ENCODE data around the gene VGLL4. TPM values are rescaled to one million over a fixed set of nuclear protein-coding genes. Genes with fewer than 3 reads are reported as not detected.
A peak's percentile ranks its signal among the peaks of the same experiment; 100 is the strongest.

The VGLL4 gene
- total RNA-seq, 1 donor, result 94.2 TPM

DNA sequence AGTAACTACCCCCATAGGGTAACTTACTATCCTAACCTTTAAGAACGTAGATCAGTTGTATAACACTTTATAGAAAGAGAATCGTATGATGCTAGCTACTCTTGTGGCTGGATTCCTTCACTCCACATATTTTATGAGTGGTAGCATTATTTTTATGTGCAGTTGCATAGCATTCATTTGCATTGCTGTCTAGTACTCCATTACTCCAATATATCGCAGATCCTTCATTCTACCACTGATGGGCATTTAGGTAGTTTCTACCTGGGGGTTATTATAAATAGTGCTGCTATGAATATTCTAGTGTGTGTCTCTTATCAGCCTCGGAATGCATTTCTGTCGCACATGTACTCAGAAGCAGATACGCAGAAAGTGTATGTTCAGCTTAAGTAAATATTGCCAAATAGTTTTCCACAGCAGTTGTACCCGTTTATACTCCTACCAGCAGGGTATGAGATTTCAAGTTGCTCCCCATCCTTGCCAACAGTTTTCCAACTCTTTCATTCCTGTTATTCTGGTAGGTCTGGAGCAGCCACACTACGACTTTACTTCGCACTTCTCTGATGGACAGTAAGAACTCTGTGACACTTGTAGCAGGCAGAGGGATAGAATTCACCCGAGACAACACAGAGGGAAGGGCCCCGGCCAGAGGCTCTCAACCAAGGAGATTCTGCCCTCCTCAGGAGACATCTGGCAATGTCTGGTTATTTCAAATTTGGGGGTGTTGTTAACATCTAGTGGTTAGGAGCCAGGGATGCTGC, 9.8 kb upstream of the VGLL4 start:
- DNase-seq (ENCODE audit: low read depth), result no peak
- TF ChIP-seq, protein P1, sequence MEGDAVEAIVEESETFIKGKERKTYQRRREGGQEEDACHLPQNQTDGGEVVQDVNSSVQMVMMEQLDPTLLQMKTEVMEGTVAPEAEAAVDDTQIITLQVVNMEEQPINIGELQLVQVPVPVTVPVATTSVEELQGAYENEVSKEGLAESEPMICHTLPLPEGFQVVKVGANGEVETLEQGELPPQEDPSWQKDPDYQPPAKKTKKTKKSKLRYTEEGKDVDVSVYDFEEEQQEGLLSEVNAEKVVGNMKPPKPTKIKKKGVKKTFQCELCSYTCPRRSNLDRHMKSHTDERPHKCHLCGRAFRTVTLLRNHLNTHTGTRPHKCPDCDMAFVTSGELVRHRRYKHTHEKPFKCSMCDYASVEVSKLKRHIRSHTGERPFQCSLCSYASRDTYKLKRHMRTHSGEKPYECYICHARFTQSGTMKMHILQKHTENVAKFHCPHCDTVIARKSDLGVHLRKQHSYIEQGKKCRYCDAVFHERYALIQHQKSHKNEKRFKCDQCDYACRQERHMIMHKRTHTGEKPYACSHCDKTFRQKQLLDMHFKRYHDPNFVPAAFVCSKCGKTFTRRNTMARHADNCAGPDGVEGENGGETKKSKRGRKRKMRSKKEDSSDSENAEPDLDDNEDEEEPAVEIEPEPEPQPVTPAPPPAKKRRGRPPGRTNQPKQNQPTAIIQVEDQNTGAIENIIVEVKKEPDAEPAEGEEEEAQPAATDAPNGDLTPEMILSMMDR (IDR thresholded peaks at IDR 0.05; ENCODE audit: insufficient read depth, low read length), result peak; percentile 22
- H3K4me3 ChIP-seq (ENCODE audit: low read depth, low read length), result no peak overlapping the region

DNA sequence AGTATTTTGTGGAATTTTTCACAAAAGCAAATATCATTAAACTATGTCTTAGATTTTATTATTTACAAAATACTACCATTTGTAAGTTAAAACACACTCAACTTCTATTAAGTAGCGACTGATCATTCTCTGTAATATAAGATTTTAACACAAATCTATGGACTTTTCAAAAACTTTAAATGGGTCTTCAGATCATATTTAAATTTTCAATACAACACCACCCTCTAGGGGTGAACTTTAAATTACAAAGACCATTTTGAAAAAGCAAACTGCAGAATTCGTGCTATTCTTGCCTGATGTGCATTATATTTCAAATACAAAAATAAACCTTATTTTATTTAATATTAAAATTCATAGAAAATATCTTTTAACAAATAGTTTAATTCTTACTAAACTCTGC, 8.2 kb upstream of the VGLL4 start:
- no peak overlapping the region for H3K4me3 ChIP-seq (ENCODE audit: low read depth, low read length)
- TF ChIP-seq, protein P1 (IDR thresholded peaks at IDR 0.05; ENCODE audit: insufficient read depth, low read length), result peak; percentile 36
- peak; percentile 76 for DNase-seq (ENCODE audit: low read depth)

DNA sequence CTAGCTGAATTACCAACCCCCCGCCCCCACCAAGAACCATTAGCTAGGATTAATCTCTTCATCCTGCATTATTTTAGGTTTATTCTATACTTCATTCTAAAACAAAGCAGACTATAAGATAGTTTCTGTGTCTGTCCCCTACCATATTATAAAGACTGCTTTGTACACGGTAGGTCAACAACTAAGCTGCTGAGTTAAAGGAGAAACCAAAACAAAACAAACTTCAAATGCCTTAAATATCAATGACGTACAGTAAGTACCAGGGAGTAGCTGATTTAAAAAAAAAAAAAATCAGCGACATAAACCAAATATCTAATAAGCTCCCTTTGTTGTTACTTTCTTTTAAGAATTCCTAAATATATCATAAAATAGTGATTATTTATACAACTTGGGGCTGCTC, 7.8 kb upstream of the VGLL4 start:
- TF ChIP-seq, protein P1 (IDR thresholded peaks at IDR 0.05; ENCODE audit: insufficient read depth, low read length), result no peak
- no peak for DNase-seq (ENCODE audit: low read depth)
- H3K4me3 ChIP-seq (ENCODE audit: low read depth, low read length), result no peak overlapping the region

DNA sequence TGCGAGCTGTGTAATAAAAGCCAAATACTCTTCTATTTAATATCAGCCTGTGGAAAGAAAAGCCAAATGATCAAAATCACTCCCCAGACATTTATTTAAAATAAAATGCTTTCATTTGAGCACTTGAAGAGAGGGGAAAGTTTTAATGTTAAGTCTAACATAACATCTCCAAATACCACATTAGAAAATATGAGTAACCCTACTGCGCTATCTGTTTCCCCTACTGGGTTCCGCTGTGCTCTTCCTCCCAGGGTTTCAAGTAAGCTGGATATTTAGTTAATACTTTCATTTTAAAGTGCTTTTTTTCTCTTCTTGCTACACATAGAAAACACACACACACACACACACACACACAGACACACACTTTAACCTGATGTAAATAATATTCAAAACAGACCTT, 6.7 kb upstream of the VGLL4 start:
- no peak for DNase-seq (ENCODE audit: low read depth)
- TF ChIP-seq, protein P1 (IDR thresholded peaks at IDR 0.05; ENCODE audit: insufficient read depth, low read length), result no peak

DNA sequence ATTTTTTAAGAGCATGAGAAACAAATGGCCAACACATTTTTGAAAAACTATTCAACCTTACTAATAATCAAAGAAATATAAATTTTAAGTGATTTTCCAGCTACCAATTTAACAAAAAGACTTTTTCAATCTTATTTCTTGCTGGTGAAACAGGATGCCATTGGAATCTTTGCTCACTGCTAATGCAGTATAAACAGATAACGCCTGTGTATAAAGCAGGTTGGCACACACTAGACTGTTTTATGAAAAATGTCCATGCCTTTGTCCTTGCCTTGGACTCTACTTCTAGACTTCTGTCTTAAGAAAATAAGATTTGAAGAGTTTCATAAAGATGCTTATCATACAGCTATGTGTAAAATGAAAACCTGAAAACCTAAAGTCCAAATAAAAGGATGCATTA, 5.0 kb upstream of the VGLL4 start:
- no peak overlapping the region for H3K4me3 ChIP-seq (ENCODE audit: low read depth, low read length)
- TF ChIP-seq, protein P1 (IDR thresholded peaks at IDR 0.05; ENCODE audit: insufficient read depth, low read length), result no peak
- DNase-seq (ENCODE audit: low read depth), result no peak

More for the DNA sequence above, 6.7 kb upstream of the VGLL4 start:
- no peak overlapping the region for H3K4me3 ChIP-seq (ENCODE audit: low read depth, low read length)

DNA sequence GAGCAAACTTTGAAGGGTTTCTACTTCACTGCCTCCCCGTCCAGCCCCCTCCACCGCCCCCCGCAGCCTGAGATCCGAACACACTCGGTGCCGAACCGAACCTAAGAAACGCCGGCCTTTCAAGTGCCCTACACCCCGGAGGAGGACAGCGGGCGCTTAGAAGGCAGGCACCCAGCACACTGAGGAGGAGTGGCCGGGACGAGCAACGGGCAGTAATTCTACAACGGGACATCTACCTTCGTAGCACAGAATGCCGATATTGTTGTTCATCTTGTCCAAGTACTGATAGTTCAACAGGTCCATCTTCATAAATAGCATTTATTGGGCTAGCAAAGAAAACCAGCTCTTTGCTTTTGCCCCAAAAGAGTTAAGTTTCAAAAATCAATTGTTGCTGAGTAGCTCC, 513 bp downstream of the VGLL4 start:
- H3K4me3 ChIP-seq (ENCODE audit: low read depth, low read length), result peak overlapping the region; percentile 97
- TF ChIP-seq, protein P1 (IDR thresholded peaks at IDR 0.05; ENCODE audit: insufficient read depth, low read length), result no peak
- no peak for DNase-seq (ENCODE audit: low read depth)
